ENCODE data around the gene CNN2. TPM values are rescaled to one million over a fixed set of nuclear protein-coding genes. Genes with fewer than 3 reads are reported as not detected.

CNN2 gene
- total RNA-seq, 1 donor from 2014 or later: 164 TPM

- DNase-seq (ENCODE audit: low read depth): no peak
- no peak for TF ChIP-seq CTCF (conservative IDR thresholded peaks at IDR 0.05; ENCODE audit: low read depth, low read length)
- no peak overlapping the region for H3K4me3 ChIP-seq (ENCODE audit: low read depth, low read length)
Observed at GRCh38 chr19:1011831-1012333, 14.5 kb upstream of the CNN2 start.

GRCh38 chr19:1012334-1012733, 14.1 kb upstream of the CNN2 start:
- no peak for TF ChIP-seq CTCF (conservative IDR thresholded peaks at IDR 0.05; ENCODE audit: low read depth, low read length)
- no peak for DNase-seq (ENCODE audit: low read depth)
- H3K4me3 ChIP-seq (ENCODE audit: low read depth, low read length): no peak overlapping the region

DNA sequence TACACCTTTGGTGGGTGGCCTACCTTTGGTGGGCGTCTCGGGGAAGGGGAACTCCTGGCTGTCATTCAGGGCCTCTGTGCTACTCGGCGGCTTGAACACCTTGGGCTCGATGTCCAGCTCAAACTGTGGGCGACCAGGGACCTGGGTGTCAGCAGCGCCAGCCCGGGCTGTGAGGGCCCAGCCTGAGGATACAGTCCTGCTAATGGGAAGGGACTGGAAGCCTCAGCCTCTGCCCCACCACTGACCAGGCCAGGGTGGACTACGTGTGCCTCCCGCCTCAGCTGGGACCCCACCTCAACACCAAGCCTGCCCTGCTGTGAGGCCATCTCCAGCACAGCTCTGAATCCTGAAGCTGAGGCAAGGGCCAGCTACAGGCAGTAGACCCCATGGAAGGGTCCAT, 13.2 kb upstream of the CNN2 start:
- H3K4me3 ChIP-seq (ENCODE audit: low read depth, low read length): no peak overlapping the region
- TF ChIP-seq CTCF (conservative IDR thresholded peaks at IDR 0.05; ENCODE audit: low read depth, low read length): no peak
- no peak for DNase-seq (ENCODE audit: low read depth)

GRCh38 chr19:1014161-1015060, 12.0 kb upstream of the CNN2 start:
- no peak overlapping the region for H3K4me3 ChIP-seq (ENCODE audit: low read depth, low read length)
- TF ChIP-seq CTCF (conservative IDR thresholded peaks at IDR 0.05; ENCODE audit: low read depth, low read length): no peak
- no peak for DNase-seq (ENCODE audit: low read depth)

- no peak for TF ChIP-seq CTCF (conservative IDR thresholded peaks at IDR 0.05; ENCODE audit: low read depth, low read length)
Observed at GRCh38 chr19:1015061-1015781, 11.2 kb upstream of the CNN2 start.

DNA sequence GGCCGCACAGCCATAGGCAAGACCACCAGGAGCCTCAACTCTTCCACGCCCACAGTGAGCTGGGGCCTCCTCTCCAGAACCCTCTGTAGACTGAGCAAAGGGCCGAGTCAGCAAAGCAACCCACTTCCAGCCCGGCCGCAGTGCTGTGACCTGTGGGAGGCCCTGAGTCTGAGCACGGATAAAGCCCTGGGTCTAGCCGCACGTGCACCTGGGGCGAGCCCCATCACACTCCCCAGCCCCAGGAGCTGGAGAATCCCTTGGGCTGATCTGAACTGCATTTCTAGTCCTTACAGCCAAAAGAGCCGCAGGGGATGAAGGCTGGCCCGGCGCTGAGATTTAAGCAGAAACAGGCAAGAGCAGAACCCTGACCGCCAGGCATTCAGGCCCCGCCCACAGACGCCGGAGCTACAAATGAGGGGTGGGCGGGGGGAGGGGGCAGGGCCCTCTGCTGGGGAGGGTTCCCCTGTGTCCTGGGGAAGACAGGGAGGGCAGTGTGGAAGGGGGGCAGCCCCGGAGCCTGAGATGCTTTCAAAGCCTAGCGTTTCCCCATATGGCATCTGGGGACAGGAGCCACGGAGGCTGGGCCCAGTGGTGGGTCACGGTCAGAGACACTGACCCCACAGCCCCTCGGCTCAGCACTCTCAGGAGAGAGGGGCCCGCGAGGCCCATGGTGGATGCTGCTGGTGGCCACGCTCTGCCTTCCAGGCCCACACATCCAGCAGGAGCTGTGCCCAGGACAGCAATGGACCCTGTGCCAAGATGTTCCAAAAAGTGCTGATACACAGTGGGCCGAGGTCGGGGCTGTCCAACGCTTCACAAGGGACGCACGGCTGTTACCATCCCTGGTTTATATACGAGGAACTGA, 10.4 kb upstream of the CNN2 start:
- DNase-seq (ENCODE audit: low read depth): no peak
- H3K4me3 ChIP-seq (ENCODE audit: low read depth, low read length): no peak overlapping the region
- TF ChIP-seq CTCF (conservative IDR thresholded peaks at IDR 0.05; ENCODE audit: low read depth, low read length): no peak

More at GRCh38 chr19:1015061-1015781, 11.2 kb upstream of the CNN2 start:
- DNase-seq (ENCODE audit: low read depth): no peak
- no peak overlapping the region for H3K4me3 ChIP-seq (ENCODE audit: low read depth, low read length)

All from epithelial cell of proximal tubule (primary cell).